NT2/D1 (cell line): ENCODE results near the gene IGLON5.

Experiments used
- SUZ12 ChIP-seq: IDR thresholded peaks from 2 replicates; pipeline ENCODE4 v1.6.1; 2011; ENCODE audit not compliant: insufficient read length, insufficient read depth; ENCODE audit errors: extremely low read depth
- YY1 ChIP-seq: IDR thresholded peaks from 2 replicates; pipeline ENCODE4 v1.6.1; 2011; ENCODE audit not compliant: insufficient read length, insufficient read depth
- ZNF274 ChIP-seq: IDR thresholded peaks from 2 replicates; pipeline ENCODE4 v1.6.1; 2011; ENCODE audit warnings: mild to moderate bottlenecking, low read depth, low read length

DNA sequence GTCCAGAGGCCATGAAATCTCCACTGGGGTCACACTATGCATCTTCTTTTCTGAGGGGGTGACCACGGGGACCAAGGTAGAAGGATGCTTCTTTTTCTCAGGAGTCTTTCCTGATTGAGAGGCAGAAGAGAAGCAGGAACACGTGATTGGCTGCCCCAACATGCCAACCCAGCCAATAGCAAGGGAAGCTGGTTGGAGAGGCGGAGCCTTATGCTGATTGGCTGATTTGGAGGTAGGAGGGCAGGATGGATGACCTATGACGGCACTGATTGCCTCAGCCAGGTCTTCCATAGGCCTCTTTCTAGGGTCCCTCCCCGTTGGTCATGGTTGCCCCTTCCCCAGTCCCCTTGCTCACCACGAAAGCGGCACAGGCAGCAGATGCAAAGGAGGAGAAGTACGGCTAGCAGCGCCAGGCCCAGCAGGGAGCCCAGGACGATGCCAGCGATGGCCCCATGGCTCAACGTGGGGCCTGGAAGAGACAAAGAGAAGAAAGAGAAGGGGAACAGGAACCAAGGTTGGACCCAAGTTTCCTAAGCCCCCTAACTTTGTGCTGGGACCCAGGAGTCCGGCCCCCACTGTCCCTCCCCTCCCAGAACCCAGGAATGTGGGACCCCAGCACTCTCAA is 22.5 kb downstream of the IGLON5 start:
- TF ChIP-seq YY1 (no peak), ZNF274 (no peak), SUZ12 (no peak)
